DND-41 (cell line): Measurements from ENCODE around the gene SIGLEC1.

Experiments
- ATAC-seq: fragments of 200-7000 bp; cut with Tn5 transposase; 3 replicates; pipeline ENCODE4 v1.9.1; 2021; ENCODE audit warnings: low read depth; ENCODE audit not compliant: insufficient read depth
- DNase-seq: peaks from one replicate; pipeline ENCODE4 v3.0.0-alpha.2; 2020
- H2AFZ ChIP-seq: 2 replicates; pipeline ENCODE4 v1.6.0; 2012; ENCODE audit warnings: low read depth, low read length
- H3K27ac ChIP-seq: 2 replicates; pipeline ENCODE4 v1.5.1; 2012; ENCODE audit warnings: low read length, inconsistent platforms
- H3K27me3 ChIP-seq: fragments of 200-600 bp; sonication (generic); 2 replicates; pipeline ENCODE4 v1.6.0; 2012; ENCODE audit warnings: low read length, mild to moderate bottlenecking, inconsistent platforms; ENCODE audit not compliant: insufficient read depth, poor library complexity
- H3K36me3 ChIP-seq: 2 replicates; pipeline ENCODE4 v1.5.1; 2012; ENCODE audit warnings: low read length, inconsistent platforms; ENCODE audit not compliant: insufficient read depth
- H3K4me1 ChIP-seq: 2 replicates; pipeline ENCODE4 v1.5.1; 2012; ENCODE audit warnings: mild to moderate bottlenecking, low read length; ENCODE audit not compliant: insufficient read depth
- H3K4me2 ChIP-seq: 2 replicates; pipeline ENCODE4 v1.6.0; 2012; ENCODE audit warnings: mild to moderate bottlenecking, moderate library complexity, low read length, inconsistent platforms; ENCODE audit not compliant: insufficient read depth
- H3K4me3 ChIP-seq, 2 experiments: fragments of 200-600 bp in 1 of 2; shearing (Covaris generic) in 1 of 2; 2 replicates each; pipeline ENCODE4 v1.5.1; 2012 to 2016; ENCODE audit warnings: inconsistent platforms in 2 of 2, low read length in 2 of 2, mild to moderate bottlenecking in 2 of 2, low read depth in 1 of 2, moderate library complexity in 1 of 2
- H3K79me2 ChIP-seq: 2 replicates; pipeline ENCODE4 v1.6.0; 2012; ENCODE audit warnings: low read length, inconsistent platforms; ENCODE audit not compliant: insufficient read depth
- H3K9ac ChIP-seq: 2 replicates; pipeline ENCODE4 v1.6.0; 2012; ENCODE audit warnings: low read depth, mild to moderate bottlenecking, inconsistent platforms, low read length, moderate library complexity
- H3K9me3 ChIP-seq: 2 replicates; pipeline ENCODE4 v1.5.1; 2012; ENCODE audit warnings: low read length, moderate library complexity, mild to moderate bottlenecking, inconsistent platforms; ENCODE audit not compliant: insufficient read depth, severe bottlenecking
- H4K20me1 ChIP-seq: 2 replicates; pipeline ENCODE4 v1.6.0; 2012; ENCODE audit warnings: low read length; ENCODE audit not compliant: insufficient read depth
- CTCF ChIP-seq: IDR thresholded peaks from 2 replicates; pipeline ENCODE4 v1.5.1; 2012; ENCODE audit warnings: borderline replicate concordance, low read length, moderate library complexity, mild to moderate bottlenecking; ENCODE audit not compliant: poor library complexity, severe bottlenecking; ENCODE audit errors: extremely low read depth
- EZH2 ChIP-seq: IDR thresholded peaks from 3 replicates; pipeline ENCODE4 v1.6.1; 2012; ENCODE audit warnings: borderline replicate concordance, low read depth, mild to moderate bottlenecking, moderate library complexity, low read length, inconsistent platforms; ENCODE audit not compliant: severe bottlenecking

The SIGLEC1 gene

DNA sequence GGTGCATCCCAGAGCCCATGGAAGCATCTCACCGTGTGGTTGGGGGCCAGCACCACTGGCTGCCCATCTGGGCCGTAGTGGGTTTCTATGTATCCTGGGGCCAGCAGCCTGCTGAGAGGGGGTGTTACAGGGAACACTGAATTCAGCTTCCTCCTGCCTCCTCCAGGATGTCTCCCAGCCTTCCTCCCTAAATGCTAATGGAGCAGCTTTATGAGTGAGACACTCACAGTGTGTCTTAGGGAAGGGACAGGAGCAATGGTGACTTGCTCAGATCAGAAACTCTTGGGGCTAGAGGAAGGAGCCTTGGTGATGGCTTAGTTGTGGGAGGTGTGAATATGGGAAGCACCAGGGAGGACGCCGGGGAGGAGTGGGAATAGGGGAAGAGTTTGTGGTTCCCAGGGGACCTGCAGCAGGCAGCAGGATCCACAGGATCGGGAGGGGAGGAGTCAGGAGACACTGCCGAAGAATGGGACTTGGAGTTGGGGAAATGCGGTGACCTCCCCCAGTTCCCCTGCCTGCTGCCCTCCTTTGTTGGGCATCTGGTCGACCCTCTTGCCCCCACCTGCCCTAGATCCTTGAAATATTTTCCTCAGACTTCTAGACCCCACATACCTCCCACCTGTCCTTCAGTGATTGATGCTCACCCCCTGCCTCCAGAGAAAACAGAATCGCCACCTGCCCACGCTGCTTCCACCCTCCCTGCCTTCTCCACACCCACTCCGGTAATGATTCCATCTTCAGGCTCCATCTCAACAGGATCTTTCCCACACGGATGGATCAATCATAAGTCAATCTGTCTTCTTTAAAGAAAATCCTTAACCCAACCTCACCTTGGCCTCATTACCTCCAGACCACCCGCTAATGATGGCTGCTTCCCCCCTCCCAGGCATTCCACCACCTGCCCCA is 37.2 kb downstream of the SIGLEC1 start:
- peaks cover 25% of the 10 kb centered on the region for H4K20me1 ChIP-seq
- peak; percentile 7 for TF ChIP-seq CTCF
- no peak for TF ChIP-seq EZH2
- H3K4me2 ChIP-seq: no peak overlapping the region
- DNase-seq (no peak), ATAC-seq (no peak)
- H3K27ac ChIP-seq: no peak overlapping the region
- peaks cover 12% of the 10 kb centered on the region for H3K27me3 ChIP-seq
- H3K4me1 ChIP-seq: peaks cover 4% of the 10 kb centered on the region
- H3K36me3 ChIP-seq: no peaks in the 10 kb centered on the region
- no peaks in the 10 kb centered on the region for H3K9me3 ChIP-seq
- no peak overlapping the region for H3K4me3 ChIP-seq
- H3K79me2 ChIP-seq: no peaks in the 10 kb centered on the region
- H3K9ac ChIP-seq: no peak overlapping the region
- no peak overlapping the region for H2AFZ ChIP-seq

DNA sequence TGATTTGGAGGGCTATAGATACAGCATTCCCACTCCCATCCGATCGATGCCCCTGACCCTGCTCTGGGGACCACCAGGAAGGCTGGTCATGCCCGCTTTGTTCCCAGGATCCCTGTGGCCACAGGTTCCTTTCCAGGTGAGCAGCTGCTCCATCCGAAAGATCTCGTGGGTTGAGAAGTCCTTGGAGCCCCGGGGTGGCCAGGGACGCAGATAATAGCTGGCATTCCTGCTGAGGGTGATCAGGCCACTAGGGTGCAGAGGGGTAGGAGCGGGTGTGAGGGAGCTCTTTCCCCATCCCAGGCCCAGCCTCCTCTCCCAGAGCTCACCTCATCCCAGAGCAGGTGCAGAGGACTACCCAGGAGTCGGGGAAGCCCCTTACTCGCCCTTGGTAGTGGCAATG is 38.0 kb downstream of the SIGLEC1 start:
- no peak overlapping the region for H3K4me3 ChIP-seq
- H3K4me2 ChIP-seq: no peak overlapping the region
- peaks cover 4% of the 10 kb centered on the region for H3K4me1 ChIP-seq
- DNase-seq (no peak), ATAC-seq (no peak)
- H3K27ac ChIP-seq: no peak overlapping the region
- TF ChIP-seq EZH2 (no peak), CTCF (no peak)
- no peak overlapping the region for H2AFZ ChIP-seq
- H4K20me1 ChIP-seq: peaks cover 25% of the 10 kb centered on the region
- no peak overlapping the region for H3K9ac ChIP-seq
- peaks cover 9% of the 10 kb centered on the region for H3K27me3 ChIP-seq
- H3K9me3 ChIP-seq: no peaks in the 10 kb centered on the region
- H3K79me2 ChIP-seq: no peaks in the 10 kb centered on the region
- H3K36me3 ChIP-seq: no peaks in the 10 kb centered on the region

- H3K4me2 ChIP-seq: no peak overlapping the region
- ATAC-seq (no peak), DNase-seq (no peak)
- H3K27ac ChIP-seq: no peak overlapping the region
- TF ChIP-seq EZH2 (no peak), CTCF (no peak)
- H3K9me3 ChIP-seq: no peaks in the 10 kb centered on the region
- H2AFZ ChIP-seq: no peak overlapping the region
- H3K27me3 ChIP-seq: peaks cover 4% of the 10 kb centered on the region
- H4K20me1 ChIP-seq: peaks cover 25% of the 10 kb centered on the region
- H3K9ac ChIP-seq: no peak overlapping the region
- peaks cover 4% of the 10 kb centered on the region for H3K4me1 ChIP-seq
- no peaks in the 10 kb centered on the region for H3K36me3 ChIP-seq
- no peak overlapping the region for H3K4me3 ChIP-seq
- H3K79me2 ChIP-seq: no peaks in the 10 kb centered on the region
These were observed 39.0 kb downstream of the SIGLEC1 start for GRCh38 chr20:3673221-3674070.
